Retinal pigment epithelial cell (primary cell): Measurements from ENCODE around the gene AJAP1.

Experiments
- DNase-seq: peaks from one replicate; pipeline ENCODE4 v3.0.0-alpha.2; 2010; ENCODE audit warnings: low read depth
- H3K4me3 ChIP-seq: 2 replicates; pipeline ENCODE4 v1.5.1; 2011; ENCODE audit warnings: mild to moderate bottlenecking, low read length, control low read depth, moderate library complexity
- CTCF ChIP-seq: conservative IDR thresholded peaks from 2 replicates; pipeline ENCODE4 v1.5.1; 2011; ENCODE audit warnings: low read depth, low read length, control low read depth, inconsistent platforms

AJAP1 gene

GRCh38 chr1:4631321-4631720 lies 23.1 kb upstream of the AJAP1 start:
- DNase-seq = no peak
- TF ChIP-seq CTCF = no peak
- no peak overlapping the region for H3K4me3 ChIP-seq

GRCh38 chr1:4633346-4633745 lies 21.1 kb upstream of the AJAP1 start:
- no peak overlapping the region for H3K4me3 ChIP-seq
- TF ChIP-seq CTCF = no peak
- DNase-seq = no peak

GRCh38 chr1:4634156-4634792 lies 20.1 kb upstream of the AJAP1 start:
- no peak for TF ChIP-seq CTCF
- DNase-seq = no peak
- no peak overlapping the region for H3K4me3 ChIP-seq

- H3K4me3 ChIP-seq = no peak overlapping the region
- TF ChIP-seq CTCF = no peak
- no peak for DNase-seq
Observed at GRCh38 chr1:4634793-4635406, 19.5 kb upstream of the AJAP1 start.

- no peak for DNase-seq
- H3K4me3 ChIP-seq = no peak overlapping the region
- no peak for TF ChIP-seq CTCF
Observed at GRCh38 chr1:4636186-4636585, 18.2 kb upstream of the AJAP1 start.

- no peak for DNase-seq
- TF ChIP-seq CTCF = no peak
Observed at GRCh38 chr1:4636644-4637380, 17.6 kb upstream of the AJAP1 start.

More at GRCh38 chr1:4636644-4637380, 17.6 kb upstream of the AJAP1 start:
- no peak overlapping the region for H3K4me3 ChIP-seq
